KOPT-K1 (cell line): ENCODE measurements around the gene GNRHR.

Experiments used
- H3K27ac ChIP-seq: fragments of 200-600 bp; sonication (generic); 2 replicates; pipeline ENCODE4 v1.5.1; 2016; ENCODE audit warnings: antibody characterized with exemption, mild to moderate bottlenecking, low read depth, low read length; ENCODE audit not compliant: poor library complexity, severe bottlenecking
- H3K36me3 ChIP-seq: fragments of 200-600 bp; sonication (generic); 2 replicates; pipeline ENCODE4 v1.5.1; 2017; ENCODE audit warnings: antibody characterized with exemption, mild to moderate bottlenecking, low read length, moderate library complexity; ENCODE audit not compliant: insufficient read depth
- H3K9me3 ChIP-seq: fragments of 200-600 bp; sonication (generic); 2 replicates; pipeline ENCODE4 v1.5.1; 2017; ENCODE audit warnings: antibody characterized with exemption, low read length, mild to moderate bottlenecking; ENCODE audit not compliant: insufficient read depth, poor library complexity, severe bottlenecking

The GNRHR gene

DNA sequence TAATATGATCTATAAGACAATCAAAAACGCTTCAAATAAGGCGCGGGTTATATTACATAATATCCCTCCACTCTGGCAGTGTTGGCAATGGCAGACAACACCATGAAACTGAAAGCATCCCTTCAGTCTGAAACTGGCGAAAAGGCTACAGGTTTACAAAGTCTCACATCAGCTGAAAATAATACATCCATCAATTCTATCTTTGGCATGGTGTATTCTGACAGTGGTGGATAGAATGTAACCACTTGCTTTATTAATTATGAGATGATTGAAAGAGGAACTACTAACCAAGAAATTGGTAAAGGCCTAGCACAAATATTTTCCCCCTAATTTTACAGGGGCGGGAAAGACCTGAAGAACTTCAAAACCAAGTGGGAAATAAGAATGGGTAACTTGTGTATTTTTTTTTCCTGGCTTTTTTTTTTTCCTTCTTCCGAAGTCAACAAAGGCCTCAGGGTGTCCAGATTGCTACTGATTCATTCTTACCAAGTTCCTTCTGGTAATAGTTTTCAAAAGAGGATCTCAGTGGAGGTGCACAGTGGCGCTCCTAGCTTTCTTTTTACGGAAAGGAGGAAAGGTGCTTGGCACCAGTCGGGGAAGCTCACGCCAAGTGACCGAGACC lies 54.0 kb downstream of the GNRHR start:
- H3K27ac ChIP-seq, result peak overlapping the region; percentile 70
- peaks cover 26% of the 10 kb centered on the region for H3K36me3 ChIP-seq
- H3K9me3 ChIP-seq, result no peaks in the 10 kb centered on the region

GRCh38 chr4:67699603-67700002 lies 54.6 kb downstream of the GNRHR start:
- peaks cover 32% of the 10 kb centered on the region for H3K36me3 ChIP-seq
- peak overlapping the region; percentile 70 for H3K27ac ChIP-seq
- H3K9me3 ChIP-seq, result no peaks in the 10 kb centered on the region

DNA sequence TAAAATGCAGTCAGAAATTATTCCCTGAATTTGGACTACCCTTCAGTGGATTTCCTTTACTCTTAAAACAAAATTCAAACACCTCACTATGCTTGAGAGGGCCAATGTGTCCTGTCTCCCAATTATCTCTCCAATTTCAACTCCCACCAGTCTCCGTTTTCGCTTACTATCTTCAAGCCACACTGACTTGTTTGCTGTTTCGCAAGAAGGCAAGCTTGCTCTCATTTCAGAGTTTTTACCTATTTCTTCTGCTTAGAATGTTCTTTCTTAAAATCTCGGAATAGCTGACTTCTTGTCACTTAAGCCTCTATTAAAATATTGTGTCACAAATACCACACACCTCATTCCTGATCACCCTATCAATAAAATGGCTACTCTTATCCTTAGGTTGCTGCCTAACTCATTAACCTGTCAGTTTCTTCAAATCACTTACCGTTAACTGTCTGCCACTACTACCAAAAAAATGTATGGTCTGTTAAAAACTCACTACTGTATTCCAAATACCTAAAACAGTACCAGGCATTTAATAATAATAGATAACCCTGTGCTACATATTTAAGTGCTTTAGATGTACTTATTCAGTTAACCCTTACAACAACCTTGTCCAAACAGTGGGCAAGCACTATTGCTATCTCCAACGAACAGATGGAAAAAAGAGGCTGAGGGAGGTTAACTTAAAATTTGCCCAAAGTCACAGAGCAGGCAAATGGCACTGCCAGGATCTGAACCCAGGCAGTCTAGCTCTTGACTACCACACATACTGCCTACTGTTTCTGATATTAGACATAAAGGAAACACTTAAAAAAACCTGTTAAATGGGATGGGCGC lies 56.1 kb downstream of the GNRHR start:
- no peak overlapping the region for H3K27ac ChIP-seq
- peaks cover 35% of the 10 kb centered on the region for H3K36me3 ChIP-seq
- no peaks in the 10 kb centered on the region for H3K9me3 ChIP-seq

- Histone ChIP-seq H3K27ac (no peak overlapping the region), H3K9me3 (peaks cover 13% of the 10 kb centered on the region), H3K36me3 (peaks cover 55% of the 10 kb centered on the region)
These were observed 58.1 kb downstream of the GNRHR start for GRCh38 chr4:67696061-67696460.

DNA sequence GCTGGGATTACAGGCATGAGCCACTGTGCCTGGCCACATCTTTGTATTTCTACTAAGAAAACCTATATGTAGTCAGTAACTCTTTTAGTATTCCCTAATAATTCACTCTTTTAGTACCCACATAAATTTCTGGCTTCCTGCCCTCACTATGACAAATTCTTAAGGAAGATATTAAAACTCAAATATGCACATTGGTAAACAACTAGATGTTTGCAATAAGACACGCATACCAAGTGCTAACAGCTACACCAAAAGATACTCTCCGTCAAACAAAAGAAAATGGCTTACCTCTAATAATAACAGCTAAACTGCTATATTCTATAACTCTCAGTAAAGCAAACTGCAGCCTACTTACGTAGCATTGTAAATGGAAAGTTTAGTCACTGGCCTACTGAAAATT lies 59.5 kb downstream of the GNRHR start:
- Histone ChIP-seq H3K27ac (no peak overlapping the region), H3K9me3 (peaks cover 13% of the 10 kb centered on the region), H3K36me3 (peaks cover 67% of the 10 kb centered on the region)

- Histone ChIP-seq H3K9me3 (peaks cover 13% of the 10 kb centered on the region), H3K27ac (no peak overlapping the region), H3K36me3 (peaks cover 71% of the 10 kb centered on the region)
These were observed 62.9 kb downstream of the GNRHR start for GRCh38 chr4:67691328-67691727.
